CD4-positive, alpha-beta T cell treated with Interleukin-17A for 4 hours (primary cell): ENCODE data around the gene KLF1.
"Not testable (repeated sequence)": the region's sequence is repeated elsewhere in the genome, so short reads cannot be mapped to it uniquely, and the experiment has no call there.

Source experiments
- DNase-seq: peaks from one replicate; pipeline ENCODE4 v3.0.0-alpha.2; 2020; ENCODE audit warnings: mixed read lengths

Gene KLF1

GRCh38 chr19:12886969-12887747 lies at the start of gene KLF1:
TSS of gene KLF1 (minus strand) at chr19:12887201. CDS start at chr19:12887140, 61 bp downstream.
- DNase-seq: no peak

- no peak for DNase-seq
These were observed 49.6 kb upstream of the KLF1 start for GRCh38 chr19:12936582-12936981.

GRCh38 chr19:12935071-12935470 lies 48.1 kb upstream of the KLF1 start:
- DNase-seq: no peak

DNA sequence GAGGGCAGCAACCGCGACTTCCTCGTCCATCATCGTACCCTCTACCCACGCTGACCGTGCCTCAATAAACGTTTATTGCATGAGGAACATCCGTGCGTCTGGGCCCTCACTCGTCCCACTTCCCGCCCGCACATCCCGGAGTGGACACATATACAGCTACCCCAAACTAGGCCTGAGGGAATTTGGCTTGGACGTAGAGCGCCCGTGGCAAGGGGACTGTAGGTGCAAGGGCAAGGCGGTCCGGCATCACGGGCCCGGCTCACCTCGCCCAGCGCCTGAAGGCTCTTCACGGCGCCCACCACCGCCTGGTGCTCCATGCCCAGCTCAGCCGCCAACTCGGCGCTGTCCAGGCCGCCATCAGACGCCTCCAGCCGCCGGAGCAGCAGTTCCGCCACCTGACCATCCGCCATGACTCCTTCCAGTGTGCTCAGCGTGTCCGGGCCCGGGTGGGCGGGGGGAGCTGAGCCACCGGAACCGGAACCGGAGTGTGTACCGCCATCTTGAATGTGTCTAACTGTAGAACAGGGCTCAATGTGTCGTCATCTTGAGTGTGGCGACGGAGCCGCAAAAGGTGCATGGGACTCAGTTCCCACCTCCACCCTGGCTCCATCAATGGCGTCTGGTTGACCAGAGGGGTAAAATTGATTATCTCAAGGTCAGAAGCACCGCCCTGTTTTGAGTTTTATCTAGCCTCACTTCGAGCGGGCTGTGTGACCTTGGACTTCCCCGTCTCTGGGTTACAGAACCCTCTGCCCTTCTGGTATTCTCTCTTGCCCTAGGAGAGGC lies 46.5 kb upstream of the KLF1 start, which contains the start of gene FARSA:
Gene FARSA, minus strand, starts transcription at position 425 of the 786 bp plus-strand sequence. Its CDS starts 15 bp downstream, at position 410.
- peak; percentile 92 for DNase-seq

DNA sequence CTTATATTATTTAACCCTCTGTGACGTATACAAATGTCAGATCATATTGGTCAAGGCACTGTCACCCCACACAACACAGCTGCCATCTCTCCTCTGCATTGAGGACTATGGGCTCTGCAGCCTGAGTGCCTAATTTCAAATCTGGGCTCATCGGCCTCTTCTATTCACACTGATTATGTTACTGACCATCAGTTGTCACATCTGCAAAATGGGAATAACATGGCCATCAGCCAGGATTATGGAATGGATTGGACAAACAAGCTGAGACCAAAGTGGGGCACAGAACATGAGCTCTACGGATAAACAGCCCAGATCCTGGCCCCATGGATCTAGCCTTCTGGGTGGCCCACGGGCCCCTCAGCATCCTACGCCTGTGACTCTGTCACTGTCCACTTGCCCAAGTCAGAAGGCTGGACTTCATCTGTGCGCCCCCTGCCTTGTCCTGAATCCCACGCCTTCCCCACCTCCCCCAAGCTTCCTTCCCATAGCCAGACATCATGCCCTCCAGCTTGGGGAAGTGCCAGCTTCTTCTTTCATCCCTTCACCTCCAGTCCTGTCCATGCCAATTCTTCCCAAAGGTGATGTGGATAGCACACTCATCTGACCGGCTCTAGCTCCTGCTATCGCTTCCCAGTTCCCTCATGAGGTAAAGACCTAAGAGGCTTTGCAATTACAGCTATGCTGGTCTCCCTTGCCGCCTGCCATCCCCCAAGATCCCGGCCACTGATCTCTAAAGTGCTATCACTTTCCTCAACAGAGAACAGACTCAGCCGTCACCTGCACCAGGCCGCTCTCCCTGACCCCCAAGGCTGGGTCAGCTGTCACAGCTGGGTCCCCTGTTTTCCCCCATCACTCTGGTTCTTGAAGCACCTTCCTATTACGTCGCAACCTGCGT lies 45.6 kb upstream of the KLF1 start:
- DNase-seq: no peak

DNA sequence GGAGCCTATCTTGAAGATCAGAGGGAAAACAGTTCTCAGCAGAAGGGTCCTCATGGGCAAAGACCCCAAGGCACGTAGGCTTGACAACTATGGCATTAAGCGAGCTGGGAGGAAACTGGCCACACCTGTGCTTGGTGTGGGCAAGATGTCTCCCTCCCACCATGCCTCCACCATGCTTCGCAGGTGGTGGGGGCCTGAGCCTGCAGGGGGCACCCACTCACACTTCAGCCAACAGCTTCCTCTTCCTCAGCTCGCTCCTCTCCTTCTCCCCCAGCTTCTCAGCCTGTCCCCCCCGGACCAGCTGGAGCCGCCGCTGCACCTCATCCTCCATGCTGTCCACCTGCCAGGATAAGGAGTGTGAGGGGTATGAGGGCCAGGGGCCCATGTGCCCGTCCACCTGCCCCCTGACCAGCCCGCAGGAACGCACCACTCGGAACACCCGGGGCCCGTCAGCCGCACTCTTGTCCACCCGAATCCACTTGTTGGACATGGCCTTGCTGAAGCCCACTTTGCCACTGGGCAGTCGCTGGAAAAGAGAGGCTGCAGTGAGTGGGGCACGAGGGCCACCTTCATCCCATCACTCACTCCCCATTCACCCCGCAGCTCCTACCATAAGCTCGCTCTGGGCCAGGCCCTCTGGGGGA lies 43.1 kb upstream of the KLF1 start:
- DNase-seq: no peak

DNA sequence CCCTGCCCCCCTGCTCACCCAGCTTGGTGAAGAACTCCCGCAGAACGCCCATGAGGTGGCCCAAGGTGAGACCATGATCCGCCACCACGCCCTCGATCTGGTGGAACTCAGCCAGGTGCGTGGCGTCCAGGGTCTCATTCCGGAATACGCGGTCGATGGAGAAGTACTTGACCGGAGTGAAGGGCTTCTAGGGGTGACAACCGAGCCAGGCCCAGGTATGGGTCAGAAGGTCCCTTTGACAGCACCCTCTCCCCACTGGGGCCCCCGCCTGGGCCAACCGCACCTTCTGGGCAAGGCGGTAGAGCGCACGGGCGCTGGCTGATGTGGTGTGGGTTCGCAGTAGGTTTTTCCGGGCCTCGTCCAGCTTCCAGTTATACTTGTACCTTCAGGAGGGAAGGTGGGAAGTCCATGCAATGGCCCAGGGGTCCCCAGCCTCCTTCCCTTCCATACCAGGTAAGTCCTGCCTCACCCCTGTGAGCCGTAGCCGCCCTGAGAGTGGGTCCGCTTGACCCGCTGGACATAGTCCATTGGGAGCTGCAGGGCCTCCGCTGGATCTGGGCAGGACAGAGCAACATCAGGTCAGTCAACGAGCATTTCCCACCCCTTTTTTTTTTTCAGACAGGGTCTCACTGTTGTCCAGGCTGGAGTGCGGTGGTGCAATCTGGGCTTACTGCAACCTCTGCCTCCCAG lies 37.8 kb upstream of the KLF1 start:
- DNase-seq: no peak

DNA sequence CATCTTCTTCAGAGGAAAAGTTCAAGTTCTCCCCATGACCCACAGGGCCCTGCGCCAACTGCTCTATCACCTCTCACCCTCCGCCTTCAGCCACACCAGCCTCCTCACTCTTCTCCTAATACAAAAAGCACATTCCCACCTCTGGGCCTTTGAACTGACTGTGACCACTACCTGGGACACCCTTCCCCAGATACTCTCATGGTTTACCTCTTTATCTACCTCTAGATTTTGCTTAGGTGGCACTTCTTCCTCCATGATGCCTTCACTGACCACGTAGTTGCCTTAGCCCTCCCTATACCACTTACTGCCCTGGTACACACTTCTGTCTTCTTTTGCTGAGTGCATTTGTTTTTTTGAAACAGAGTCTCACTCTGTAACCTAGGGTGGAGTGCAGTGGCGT lies 36.0 kb upstream of the KLF1 start:
- DNase-seq: no peak

GRCh38 chr19:12921047-12921446 lies 34.0 kb upstream of the KLF1 start:
- DNase-seq: no peak

DNA sequence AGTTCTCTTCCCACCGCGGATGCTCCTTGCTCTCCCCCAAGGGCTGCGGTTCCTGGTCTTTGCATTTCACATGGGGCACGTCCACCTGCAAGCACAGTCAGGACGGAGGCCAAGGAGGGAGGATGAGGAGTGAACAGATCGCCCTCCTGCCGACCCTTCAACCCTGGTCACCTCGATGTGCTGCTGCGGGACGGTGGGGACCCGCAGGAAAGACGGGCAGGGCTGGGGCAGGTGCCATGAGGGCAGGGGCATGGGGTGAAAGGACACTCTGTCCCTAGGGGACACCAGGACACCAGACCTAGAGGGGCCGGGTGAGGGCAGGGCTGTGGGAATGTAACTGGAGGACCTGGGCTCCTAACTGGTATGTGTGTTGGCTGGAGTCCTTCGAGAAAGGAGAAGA lies 31.3 kb upstream of the KLF1 start:
- DNase-seq: no peak

DNA sequence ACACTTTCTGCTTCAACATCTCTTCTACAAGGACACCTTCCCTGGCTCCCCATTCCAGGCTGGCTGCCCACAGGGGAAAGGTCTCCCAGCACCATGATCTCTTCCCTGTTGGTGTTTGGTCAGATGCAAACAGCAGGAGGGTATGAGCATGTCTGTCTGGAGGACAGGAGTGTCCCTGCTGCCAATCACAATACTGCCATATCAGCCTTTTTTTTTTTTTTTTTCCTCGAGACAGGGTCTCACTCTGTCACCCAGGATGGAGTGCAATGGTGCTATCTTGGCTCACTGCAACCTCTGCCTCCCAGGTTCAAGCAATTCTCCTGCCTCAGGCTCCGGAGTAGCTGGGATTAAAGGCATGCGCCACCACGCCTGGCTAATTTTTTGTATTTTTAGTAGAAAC lies 28.9 kb upstream of the KLF1 start:
- DNase-seq: not testable (repeated sequence)

DNA sequence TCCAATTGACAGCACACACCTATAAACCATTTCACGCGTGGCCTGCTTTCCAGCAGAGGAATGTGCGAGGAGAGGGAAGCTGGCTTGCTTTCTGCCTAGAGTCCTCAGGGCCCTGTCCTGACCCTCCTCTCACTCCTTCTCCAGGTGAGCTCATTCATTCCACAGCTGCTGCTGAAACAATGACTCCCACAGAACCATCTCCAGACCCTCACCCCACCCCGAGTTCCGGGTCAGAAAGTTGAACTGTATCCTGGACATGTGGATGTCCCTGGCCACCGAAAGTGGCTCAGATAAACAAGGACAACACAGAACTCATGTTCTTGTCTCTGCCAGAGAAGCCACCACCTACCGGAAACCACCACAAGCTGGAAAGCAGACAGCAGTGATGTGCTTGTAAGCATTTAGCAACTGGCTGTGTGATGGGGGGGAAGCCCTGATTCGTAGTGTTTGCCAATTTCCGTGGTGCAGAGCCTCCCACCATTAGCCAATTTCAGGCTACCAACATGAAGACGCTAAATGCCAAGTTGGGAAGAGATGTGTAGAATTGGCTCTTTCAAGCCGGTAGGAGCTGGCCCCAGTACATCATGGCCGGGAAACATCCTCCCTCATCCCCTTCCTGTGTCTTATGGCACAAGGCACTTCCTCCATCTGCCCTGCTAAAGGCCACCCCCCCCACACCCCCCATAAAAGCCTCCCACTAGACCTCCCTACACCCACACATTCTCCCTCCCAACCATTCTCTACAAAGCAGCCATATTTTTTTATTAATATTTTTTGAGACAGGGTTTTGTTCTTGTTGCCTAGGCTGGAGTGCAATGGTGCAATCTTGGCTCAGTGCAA lies 27.1 kb upstream of the KLF1 start:
- peak; percentile 75 for DNase-seq

- DNase-seq: no peak
These were observed 26.1 kb upstream of the KLF1 start for GRCh38 chr19:12913011-12913561.

DNA sequence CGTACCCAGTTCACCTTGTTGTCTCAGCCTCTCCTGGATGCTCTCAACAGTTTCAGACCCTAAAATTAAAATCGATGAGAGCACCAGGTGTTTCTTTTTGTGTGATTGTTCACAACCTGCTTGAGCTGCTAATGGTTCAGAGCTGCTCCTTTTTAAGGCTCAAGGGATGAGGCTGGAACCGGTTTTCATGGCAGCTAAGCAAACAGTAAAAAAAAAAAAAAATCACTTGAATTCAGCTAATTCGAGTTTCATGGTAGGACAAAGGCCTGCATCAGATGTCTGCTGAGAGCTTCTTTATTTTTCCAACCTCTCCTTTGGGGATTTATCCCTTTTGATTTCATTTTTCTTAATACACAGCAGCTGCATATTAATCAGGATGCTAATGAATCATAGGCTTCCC lies 25.6 kb upstream of the KLF1 start:
- no peak for DNase-seq

- DNase-seq: no peak
These were observed 20.2 kb upstream of the KLF1 start for GRCh38 chr19:12907166-12907565.

GRCh38 chr19:12899891-12900518 lies 13.0 kb upstream of the KLF1 start:
- DNase-seq: no peak

GRCh38 chr19:12896460-12896859 lies 9.5 kb upstream of the KLF1 start:
- no peak for DNase-seq

DNA sequence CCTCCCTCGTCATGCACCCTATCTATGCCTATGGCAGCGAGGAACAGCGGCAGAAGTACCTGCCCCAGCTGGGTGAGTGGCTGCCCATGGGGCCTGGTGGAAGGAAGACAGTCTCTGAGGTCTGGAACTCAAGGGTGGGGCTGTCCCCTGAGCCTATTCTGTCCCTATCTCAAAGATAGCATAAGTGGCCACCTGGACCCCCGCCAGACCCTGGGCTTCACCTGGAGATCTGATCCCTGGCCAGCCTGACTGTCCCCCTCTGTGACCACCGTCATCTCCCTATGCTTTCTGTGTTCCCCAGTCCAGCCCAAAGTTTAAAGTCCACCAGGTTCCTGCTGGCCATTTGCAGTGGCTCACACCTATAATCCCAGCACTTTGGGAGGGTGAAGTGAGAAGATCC lies 6.6 kb upstream of the KLF1 start:
- no peak for DNase-seq

DNA sequence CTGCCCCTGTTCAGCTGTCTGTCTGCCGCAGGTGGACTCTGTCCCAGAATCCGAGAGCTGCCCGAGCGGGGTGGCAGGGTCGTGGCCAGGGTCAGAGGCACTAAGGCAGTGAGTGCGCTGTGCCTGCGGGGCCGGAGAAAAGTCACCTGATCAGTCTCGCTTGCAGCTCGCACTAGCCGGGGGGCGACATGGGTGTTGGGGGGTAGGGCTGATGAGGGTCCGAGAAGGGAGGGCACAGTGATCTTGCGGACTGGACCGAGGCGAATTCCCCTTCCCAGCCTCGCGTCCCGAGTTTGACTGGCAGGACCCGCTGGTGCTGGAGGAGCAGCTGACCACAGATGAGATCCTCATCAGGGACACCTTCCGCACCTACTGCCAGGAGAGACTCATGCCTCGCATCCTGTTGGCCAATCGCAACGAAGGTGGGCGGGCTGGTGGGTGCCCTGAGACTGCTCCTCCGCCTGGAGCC lies 4.6 kb upstream of the KLF1 start:
- no peak for DNase-seq
